HFF-Myc (cell line): Measurements from ENCODE around the gene BCL7A.

Experiments
- DNase-seq: peaks from one replicate; pipeline ENCODE4 v3.0.0-alpha.2; 2011; ENCODE audit warnings: low read depth; ENCODE audit errors: extremely low read depth
- H3K4me3 ChIP-seq: replicated peaks from 2 replicates; pipeline ENCODE4 v1.5.1; 2011; ENCODE audit warnings: low read depth, mild to moderate bottlenecking, control low read depth, low read length
- CTCF ChIP-seq: IDR thresholded peaks from 2 replicates; pipeline ENCODE4 v1.5.1; 2012; ENCODE audit warnings: mild to moderate bottlenecking, low read depth, low read length, control low read depth; ENCODE audit errors: missing control alignments

BCL7A gene

GRCh38 chr12:122096014-122096413 lies 74.3 kb downstream of the BCL7A start:
- no peak overlapping the region for H3K4me3 ChIP-seq
- no peak for TF ChIP-seq CTCF
- no peak for DNase-seq

- no peak for TF ChIP-seq CTCF
- H3K4me3 ChIP-seq = no peak overlapping the region
- no peak for DNase-seq
Measured at GRCh38 chr12:122096591-122097149, 75.0 kb downstream of the BCL7A start.

- DNase-seq = no peak
- H3K4me3 ChIP-seq = no peak overlapping the region
Measured at GRCh38 chr12:122097584-122097926, 75.9 kb downstream of the BCL7A start.

GRCh38 chr12:122097927-122098756 lies 76.5 kb downstream of the BCL7A start:
- TF ChIP-seq CTCF = no peak
- DNase-seq = no peak
- H3K4me3 ChIP-seq = no peak overlapping the region

More at GRCh38 chr12:122097584-122097926, 75.9 kb downstream of the BCL7A start:
- no peak for TF ChIP-seq CTCF

- no peak overlapping the region for H3K4me3 ChIP-seq
- TF ChIP-seq CTCF = no peak
- no peak for DNase-seq
Measured at GRCh38 chr12:122099280-122099749, 77.6 kb downstream of the BCL7A start.

GRCh38 chr12:122099856-122100255 lies 78.2 kb downstream of the BCL7A start:
- no peak for DNase-seq
- no peak for TF ChIP-seq CTCF
- no peak overlapping the region for H3K4me3 ChIP-seq
